Activated effector memory CD4-positive, alpha-beta T cell treated with anti-CD3 and anti-CD28 coated beads, Interleukin-2, amount 50 U/mL, for 16 hours (primary cell): ENCODE data around the gene B4GALT6.

Experiments
- DNase-seq: peaks from one replicate; pipeline ENCODE4 v3.0.0-alpha.2; 2020

Gene B4GALT6

DNA sequence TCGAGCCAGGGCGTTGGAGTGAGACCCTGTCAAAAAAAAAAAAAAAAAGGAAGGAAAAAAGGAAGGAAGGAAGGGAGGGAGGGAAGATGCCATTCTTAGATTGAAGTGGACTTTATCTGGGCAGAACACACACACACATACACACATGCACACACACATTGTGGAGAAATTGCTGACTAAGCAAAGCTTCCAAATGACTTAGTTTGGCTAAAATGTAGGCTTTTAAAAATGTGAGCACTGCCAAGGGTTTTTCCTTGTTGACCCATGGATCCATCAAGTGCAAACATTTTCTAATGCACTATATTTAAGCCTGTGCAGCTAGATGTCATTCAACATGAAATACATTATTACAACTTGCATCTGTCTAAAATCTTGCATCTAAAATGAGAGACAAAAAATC, 93.3 kb downstream of the B4GALT6 start:
- DNase-seq = no peak

DNA sequence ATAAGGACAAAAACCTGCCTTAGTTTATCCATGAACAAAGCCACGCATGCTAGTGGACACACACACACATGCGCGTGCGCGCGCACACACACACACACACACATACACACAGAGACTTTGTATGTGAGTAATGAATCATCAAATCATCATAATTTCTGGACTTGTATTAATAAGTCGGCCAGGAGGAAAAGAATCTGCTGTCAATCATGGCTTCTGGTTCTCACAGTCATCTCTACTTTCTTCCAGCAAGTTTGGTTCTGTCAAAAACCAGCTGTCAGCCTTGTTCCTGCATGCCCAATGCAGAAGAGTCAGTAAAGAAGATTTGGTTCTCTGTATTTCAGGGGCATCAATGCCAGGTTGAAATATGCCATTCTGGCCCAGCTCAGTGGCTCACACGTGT, 93.8 kb downstream of the B4GALT6 start:
- no peak for DNase-seq

DNA sequence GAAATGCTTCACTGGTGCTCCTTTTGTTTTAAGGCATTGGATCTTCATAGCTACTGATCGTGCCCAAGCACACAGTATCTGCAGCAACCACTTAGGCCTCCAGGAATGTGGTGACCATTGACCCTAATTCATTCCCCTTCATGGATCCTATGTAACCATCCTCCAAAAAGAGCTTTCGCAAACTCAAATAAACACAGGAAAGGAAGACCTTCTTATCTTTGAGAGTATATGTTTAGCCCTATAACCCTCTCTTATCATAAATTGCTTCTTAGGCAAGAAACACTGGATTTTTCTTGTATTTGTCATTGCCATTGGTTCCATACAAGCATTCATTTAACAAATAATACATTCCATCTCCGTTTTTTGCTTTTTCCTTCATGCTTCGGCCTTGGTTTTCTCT, 96.9 kb downstream of the B4GALT6 start:
- no peak for DNase-seq

DNA sequence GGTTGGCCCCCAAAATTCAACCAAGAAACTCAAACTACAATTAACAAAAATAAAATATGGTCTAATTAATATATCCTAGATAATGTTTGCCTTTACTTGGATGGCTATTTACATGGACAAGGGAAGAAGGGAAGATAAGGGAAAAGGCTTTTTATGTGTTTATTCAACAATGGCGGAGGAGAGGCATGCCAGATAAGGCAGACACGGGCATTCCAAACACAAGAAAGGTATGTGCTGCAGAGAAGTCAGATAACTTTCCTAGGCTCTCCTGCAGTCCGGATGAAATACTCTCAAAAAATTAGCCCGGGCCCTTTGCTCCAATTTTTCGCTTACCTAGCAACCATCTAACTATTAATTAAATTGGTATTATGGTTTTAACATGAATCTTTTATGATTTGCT, 97.8 kb downstream of the B4GALT6 start:
- DNase-seq = no peak

DNA sequence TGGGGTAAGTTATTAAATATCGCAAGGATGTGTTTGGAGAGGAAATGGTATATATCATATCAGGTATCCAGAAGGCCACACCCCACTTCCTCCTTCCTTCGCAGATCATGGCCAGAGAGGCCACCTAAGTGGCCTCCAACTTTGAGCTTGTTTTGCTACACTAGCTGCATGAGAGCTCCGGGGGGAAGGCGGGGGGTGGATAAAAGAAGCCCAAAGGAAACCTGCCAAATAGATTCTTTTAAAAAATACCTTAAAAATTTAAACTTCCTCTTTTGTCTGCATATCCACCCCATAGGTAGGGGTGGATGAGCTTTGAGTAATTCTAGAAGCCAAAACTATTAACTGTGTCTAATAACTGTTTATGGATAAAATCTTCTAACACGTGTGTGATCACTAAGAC, 98.4 kb downstream of the B4GALT6 start:
- no peak for DNase-seq

DNA sequence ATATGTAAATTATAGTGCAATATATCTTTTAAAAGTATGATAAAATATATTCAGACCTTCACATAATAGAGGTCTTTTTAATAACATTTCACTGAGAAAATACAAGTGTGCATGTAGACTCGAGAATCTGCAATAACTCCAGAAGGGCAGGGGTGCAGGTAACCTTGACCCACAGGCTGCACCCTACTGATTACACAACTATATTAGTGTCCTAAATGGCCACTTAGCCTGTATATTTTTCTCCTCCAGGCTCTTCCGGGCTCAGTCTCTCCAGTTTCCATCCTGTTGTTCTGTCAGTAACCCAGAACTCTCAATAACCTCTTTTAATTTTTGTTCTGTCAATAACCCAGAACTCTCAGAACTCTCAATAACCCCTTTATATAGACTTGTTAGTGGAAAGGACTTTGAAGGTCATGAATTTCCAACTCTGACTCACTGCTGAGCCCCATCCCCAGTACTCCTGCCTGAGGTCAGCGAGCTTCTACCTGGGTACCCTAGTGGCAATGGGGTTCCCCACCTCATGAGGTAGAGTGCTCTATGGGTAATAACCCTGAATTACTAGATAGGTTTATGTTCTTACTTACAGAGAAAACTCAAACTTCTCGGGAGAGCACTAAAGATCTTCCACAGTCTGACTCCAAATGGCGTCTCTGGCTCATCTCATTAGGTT, 101.1 kb downstream of the B4GALT6 start:
- DNase-seq = no peak

DNA sequence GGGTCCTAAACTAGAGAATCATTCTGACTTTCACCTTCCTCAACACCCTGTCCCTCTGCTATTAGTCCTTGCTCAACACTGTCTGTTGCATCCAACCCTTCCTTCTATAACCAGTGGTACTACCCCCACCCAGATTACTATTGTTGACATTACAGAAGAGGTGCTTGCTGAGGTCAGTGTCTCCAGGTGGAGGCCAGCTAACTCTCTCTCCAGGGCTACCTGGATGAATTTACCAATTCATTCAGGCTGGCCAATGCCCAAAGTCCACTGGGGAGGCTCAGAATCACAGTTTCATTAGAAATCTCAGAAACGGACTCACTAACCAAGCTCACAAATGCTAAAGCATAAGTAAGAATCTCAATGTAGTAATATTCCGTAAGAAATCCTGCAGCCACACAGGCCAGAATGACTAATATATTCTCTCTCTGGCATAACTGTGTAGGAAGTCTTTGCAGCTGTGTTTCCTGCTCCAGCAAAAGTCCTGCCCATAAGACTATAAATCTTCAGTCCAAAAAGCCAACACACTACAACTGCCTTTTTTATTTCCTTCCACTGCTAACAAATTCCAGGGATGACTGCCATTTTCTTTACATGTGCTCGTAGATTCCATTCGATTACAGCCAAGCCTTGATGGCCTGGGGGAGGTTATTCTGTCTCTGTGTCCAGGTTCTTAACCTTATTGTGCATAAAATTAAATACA, 102.7 kb downstream of the B4GALT6 start:
- DNase-seq = no peak

DNA sequence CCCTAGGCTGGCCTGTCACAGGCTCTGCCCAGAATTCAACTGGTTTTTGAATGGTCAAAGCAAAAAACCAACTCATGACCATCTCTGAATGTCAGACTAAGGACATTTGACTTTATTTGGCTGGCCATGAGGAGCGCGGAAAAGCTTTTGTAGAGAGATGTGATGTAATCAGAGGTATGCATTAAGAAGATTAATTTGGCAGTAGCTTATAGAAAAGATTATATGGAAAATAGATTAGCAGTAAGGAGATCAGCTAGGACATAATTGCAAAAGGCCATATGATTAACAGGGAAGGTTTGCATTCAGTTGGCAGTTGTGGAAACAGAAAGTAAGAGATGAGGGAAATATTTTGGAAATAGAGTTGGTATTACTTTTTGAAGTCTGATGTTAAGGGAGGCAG, 105.0 kb downstream of the B4GALT6 start:
- DNase-seq = no peak

- no peak for DNase-seq
Observed at GRCh38 chr18:31578126-31578525, 106.3 kb downstream of the B4GALT6 start.

DNA sequence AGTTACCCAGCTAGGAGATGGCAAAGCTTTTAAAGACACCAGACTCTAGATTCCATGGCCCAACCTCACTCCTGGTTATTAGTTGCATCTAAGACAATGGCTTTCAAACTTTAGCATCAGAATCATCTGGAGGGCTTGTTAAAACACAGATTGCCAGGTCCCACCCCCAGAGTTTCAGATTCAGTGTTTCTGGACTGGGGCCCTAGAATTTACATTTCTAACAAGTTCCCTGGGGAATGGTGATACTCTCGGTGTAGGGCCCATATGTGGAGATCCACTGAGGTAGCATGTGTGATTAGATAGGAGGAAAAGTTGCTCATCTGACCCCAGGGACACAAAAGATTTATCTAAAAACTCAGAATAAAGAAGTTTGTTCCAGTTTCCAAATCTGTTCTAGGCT, 107.2 kb downstream of the B4GALT6 start:
- DNase-seq = no peak

GRCh38 chr18:31576670-31577069, 107.7 kb downstream of the B4GALT6 start:
- DNase-seq = no peak

- no peak for DNase-seq
Observed at GRCh38 chr18:31575515-31576257, 108.7 kb downstream of the B4GALT6 start.

DNA sequence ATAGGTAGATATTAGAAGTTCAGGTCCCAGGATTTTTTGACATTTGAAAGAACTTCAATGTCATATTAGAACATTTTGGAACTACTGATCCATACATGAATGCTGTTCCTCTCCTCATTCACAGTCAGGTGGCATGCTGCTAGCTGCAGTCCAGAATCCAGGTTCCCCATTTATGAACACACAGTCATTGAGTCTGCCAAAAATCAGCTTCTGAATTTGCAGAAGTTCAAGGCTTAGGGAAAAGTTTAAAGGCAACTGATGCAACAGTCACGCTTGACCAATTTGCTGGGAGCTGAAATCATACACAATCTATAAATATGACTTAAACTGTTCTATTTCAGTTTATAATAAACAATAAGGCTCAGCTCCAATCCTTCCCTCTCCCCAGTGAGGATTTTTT, 110.0 kb downstream of the B4GALT6 start:
- no peak for DNase-seq
